ENCODE measurements around the gene ELP2.

The ELP2 gene

DNA sequence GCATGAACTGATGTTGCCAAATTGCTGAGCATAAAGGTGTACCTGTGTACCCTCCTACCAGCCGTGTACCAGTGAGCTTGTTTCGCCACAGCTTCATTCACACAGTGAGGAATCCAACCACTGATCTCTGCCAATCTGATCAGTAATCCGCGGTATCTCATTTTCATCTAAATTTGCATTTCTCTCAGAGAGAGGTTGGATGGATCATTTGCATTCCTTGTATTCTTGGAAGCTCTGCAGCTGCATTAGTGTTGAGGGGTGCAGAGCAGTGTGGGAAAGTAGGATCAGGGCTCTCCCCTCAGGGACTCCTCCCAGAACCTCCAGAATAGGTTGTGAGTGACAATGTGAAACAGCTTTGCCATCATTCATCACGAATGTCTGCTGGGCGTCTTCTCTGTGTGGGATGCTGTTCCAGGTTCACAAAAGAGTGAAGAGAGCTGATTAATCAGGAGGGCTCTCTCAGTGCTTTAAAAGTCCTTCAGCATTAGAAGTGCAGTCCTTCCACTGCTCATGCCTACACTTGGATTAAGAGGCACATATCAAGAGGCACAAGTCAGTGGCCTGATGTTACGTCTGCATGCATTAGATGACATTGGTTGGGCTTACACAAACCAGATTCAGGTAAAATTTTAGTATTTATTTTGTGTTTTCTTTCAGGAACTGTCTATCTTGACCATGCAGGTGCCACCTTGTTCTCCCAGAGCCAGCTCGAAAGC lies 65.1 kb downstream of the ELP2 start:
- H3K27me3 ChIP-seq (ENCODE audit: control insufficient read depth in 2 of 2, insufficient read depth in 2 of 2, low read length in 2 of 2): no peaks in the 10 kb centered on the region
- no peak overlapping the region for H3K9ac ChIP-seq (ENCODE audit: low read depth in 1 of 2, low read length in 2 of 2)
- no peak overlapping the region for H3K27ac ChIP-seq (ENCODE audit: low read depth in 2 of 2, low read length in 2 of 2)
- H3K36me3 ChIP-seq (ENCODE audit: control insufficient read depth in 2 of 2, insufficient read depth in 2 of 2, low read length in 2 of 2): no peaks in the 10 kb centered on the region
- H3K4me1 ChIP-seq (ENCODE audit: control insufficient read depth in 2 of 2, insufficient read depth in 2 of 2, low read length in 2 of 2): no peaks in the 10 kb centered on the region
- no peak overlapping the region for H3K4me3 ChIP-seq (ENCODE audit: low read length in 2 of 2)
- H3K9me3 ChIP-seq (ENCODE audit: control insufficient read depth in 2 of 2, low read length in 2 of 2): no peaks in the 10 kb centered on the region

- Histone ChIP-seq H3K27me3 (ENCODE audit: control insufficient read depth in 2 of 2, insufficient read depth in 2 of 2, low read length in 2 of 2) (no peaks in the 10 kb centered on the region), H3K9ac (ENCODE audit: low read depth in 1 of 2, low read length in 2 of 2) (no peak overlapping the region), H3K4me1 (ENCODE audit: control insufficient read depth in 2 of 2, insufficient read depth in 2 of 2, low read length in 2 of 2) (no peaks in the 10 kb centered on the region)
These were observed 65.9 kb downstream of the ELP2 start for GRCh38 chr18:36195427-36196122.

DNA sequence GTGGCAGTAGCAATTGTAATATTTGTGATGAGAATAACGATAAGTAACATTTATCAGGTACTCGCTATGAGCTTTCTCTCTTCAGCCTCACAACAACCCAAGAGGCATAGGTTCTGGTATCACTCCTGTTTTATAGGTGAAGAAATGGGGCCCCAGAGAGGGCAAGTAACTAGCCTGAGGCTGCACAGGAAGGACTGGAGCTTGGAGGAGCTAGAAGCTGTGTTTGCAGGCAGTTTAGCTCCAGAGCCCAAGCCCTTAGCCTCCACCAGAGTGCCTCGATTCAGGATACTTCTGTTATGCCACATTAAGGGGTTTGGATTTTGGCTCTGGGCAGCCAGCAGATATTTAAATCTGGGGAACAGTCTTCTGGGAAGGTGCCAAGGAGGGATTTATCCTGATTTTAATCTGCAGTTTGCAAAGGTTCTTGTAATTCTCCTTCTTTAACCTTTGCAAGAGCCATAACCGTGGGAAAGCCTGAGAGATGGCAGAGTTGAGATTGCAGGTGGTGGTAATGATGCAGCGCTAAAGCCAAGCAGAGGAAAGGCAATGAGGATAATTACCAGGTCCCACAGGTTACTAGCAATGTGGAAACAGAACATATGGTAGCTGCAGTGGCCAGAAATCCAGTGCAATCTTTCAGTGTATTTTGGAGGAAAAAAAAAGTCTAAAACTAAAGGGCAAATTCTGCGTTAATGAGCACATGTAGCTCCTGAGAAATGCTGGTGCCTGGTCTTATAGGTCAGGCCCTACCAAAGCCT lies 66.7 kb downstream of the ELP2 start:
- Histone ChIP-seq H3K9me3 (ENCODE audit: control insufficient read depth in 2 of 2, low read length in 2 of 2) (no peaks in the 10 kb centered on the region), H3K9ac (ENCODE audit: low read depth in 1 of 2, low read length in 2 of 2) (no peak overlapping the region), H3K4me3 (ENCODE audit: low read length in 2 of 2) (no peak overlapping the region), H3K27ac (ENCODE audit: low read depth in 2 of 2, low read length in 2 of 2) (no peak overlapping the region), H3K36me3 (ENCODE audit: control insufficient read depth in 2 of 2, insufficient read depth in 2 of 2, low read length in 2 of 2) (no peaks in the 10 kb centered on the region), H3K27me3 (ENCODE audit: control insufficient read depth in 2 of 2, insufficient read depth in 2 of 2, low read length in 2 of 2) (no peaks in the 10 kb centered on the region), H3K4me1 (ENCODE audit: control insufficient read depth in 2 of 2, insufficient read depth in 2 of 2, low read length in 2 of 2) (no peaks in the 10 kb centered on the region)

More at GRCh38 chr18:36195427-36196122, 65.9 kb downstream of the ELP2 start:
- no peak overlapping the region for H3K27ac ChIP-seq (ENCODE audit: low read depth in 2 of 2, low read length in 2 of 2)
- H3K4me3 ChIP-seq (ENCODE audit: low read length in 2 of 2): no peak overlapping the region
- no peaks in the 10 kb centered on the region for H3K9me3 ChIP-seq (ENCODE audit: control insufficient read depth in 2 of 2, low read length in 2 of 2)
- H3K36me3 ChIP-seq (ENCODE audit: control insufficient read depth in 2 of 2, insufficient read depth in 2 of 2, low read length in 2 of 2): no peaks in the 10 kb centered on the region

GRCh38 chr18:36197511-36198166 lies 67.9 kb downstream of the ELP2 start:
- Histone ChIP-seq H3K27ac (ENCODE audit: low read depth in 2 of 2, low read length in 2 of 2) (no peak overlapping the region), H3K27me3 (ENCODE audit: control insufficient read depth in 2 of 2, insufficient read depth in 2 of 2, low read length in 2 of 2) (no peaks in the 10 kb centered on the region), H3K36me3 (ENCODE audit: control insufficient read depth in 2 of 2, insufficient read depth in 2 of 2, low read length in 2 of 2) (no peaks in the 10 kb centered on the region), H3K4me1 (ENCODE audit: control insufficient read depth in 2 of 2, insufficient read depth in 2 of 2, low read length in 2 of 2) (no peaks in the 10 kb centered on the region), H3K9me3 (ENCODE audit: control insufficient read depth in 2 of 2, low read length in 2 of 2) (no peaks in the 10 kb centered on the region), H3K9ac (ENCODE audit: low read depth in 1 of 2, low read length in 2 of 2) (no peak overlapping the region), H3K4me3 (ENCODE audit: low read length in 2 of 2) (no peak overlapping the region)

DNA sequence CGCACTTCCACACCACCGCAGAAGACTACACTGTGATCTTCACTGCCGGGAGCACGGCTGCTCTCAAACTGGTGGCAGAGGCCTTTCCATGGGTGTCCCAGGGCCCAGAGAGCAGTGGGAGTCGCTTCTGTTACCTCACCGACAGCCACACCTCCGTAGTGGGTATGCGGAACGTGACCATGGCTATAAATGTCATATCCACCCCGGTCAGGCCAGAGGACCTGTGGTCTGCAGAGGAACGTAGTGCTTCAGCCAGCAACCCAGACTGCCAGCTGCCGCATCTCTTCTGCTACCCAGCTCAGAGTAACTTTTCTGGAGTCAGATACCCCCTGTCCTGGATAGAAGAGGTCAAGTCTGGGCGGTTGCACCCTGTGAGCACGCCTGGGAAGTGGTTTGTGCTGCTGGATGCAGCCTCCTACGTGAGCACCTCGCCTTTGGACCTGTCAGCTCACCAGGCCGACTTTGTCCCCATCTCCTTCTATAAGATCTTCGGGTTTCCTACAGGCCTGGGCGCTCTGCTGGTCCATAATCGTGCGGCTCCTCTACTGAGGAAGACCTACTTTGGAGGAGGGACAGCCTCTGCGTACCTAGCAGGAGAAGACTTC lies 70.1 kb downstream of the ELP2 start:
- Histone ChIP-seq H3K9ac (ENCODE audit: low read depth in 1 of 2, low read length in 2 of 2) (no peak overlapping the region), H3K4me3 (ENCODE audit: low read length in 2 of 2) (no peak overlapping the region), H3K27me3 (ENCODE audit: control insufficient read depth in 2 of 2, insufficient read depth in 2 of 2, low read length in 2 of 2) (no peaks in the 10 kb centered on the region), H3K27ac (ENCODE audit: low read depth in 2 of 2, low read length in 2 of 2) (no peak overlapping the region), H3K9me3 (ENCODE audit: control insufficient read depth in 2 of 2, low read length in 2 of 2) (no peaks in the 10 kb centered on the region), H3K36me3 (ENCODE audit: control insufficient read depth in 2 of 2, insufficient read depth in 2 of 2, low read length in 2 of 2) (no peaks in the 10 kb centered on the region), H3K4me1 (ENCODE audit: control insufficient read depth in 2 of 2, insufficient read depth in 2 of 2, low read length in 2 of 2) (no peaks in the 10 kb centered on the region)

GRCh38 chr18:36200354-36200771 lies 70.7 kb downstream of the ELP2 start:
- Histone ChIP-seq H3K4me1 (ENCODE audit: control insufficient read depth in 2 of 2, insufficient read depth in 2 of 2, low read length in 2 of 2) (no peaks in the 10 kb centered on the region), H3K27ac (ENCODE audit: low read depth in 2 of 2, low read length in 2 of 2) (no peak overlapping the region), H3K4me3 (ENCODE audit: low read length in 2 of 2) (no peak overlapping the region), H3K9me3 (ENCODE audit: control insufficient read depth in 2 of 2, low read length in 2 of 2) (no peaks in the 10 kb centered on the region), H3K9ac (ENCODE audit: low read depth in 1 of 2, low read length in 2 of 2) (no peak overlapping the region), H3K36me3 (ENCODE audit: control insufficient read depth in 2 of 2, insufficient read depth in 2 of 2, low read length in 2 of 2) (no peaks in the 10 kb centered on the region), H3K27me3 (ENCODE audit: control insufficient read depth in 2 of 2, insufficient read depth in 2 of 2, low read length in 2 of 2) (no peaks in the 10 kb centered on the region)

DNA sequence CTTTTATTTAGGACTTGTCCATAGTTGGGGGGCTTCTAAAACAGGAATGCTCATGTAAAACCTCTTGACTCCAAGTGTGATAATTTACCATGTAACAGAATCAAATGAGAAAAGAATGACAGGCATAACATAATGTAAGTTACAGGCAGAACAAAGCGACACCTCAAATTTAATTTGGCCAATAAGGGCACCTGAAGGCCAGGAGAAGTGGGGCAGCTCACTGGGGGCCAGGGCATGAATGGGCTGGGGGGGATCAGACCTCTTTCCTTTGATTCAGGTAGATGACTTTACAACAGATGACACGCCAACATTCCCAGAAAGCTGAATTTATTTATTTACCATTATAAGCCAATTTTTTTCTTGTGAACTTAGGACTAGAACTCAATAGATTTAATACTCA lies 72.1 kb downstream of the ELP2 start:
- Histone ChIP-seq H3K4me3 (ENCODE audit: low read length in 2 of 2) (no peak overlapping the region), H3K36me3 (ENCODE audit: control insufficient read depth in 2 of 2, insufficient read depth in 2 of 2, low read length in 2 of 2) (no peaks in the 10 kb centered on the region), H3K27me3 (ENCODE audit: control insufficient read depth in 2 of 2, insufficient read depth in 2 of 2, low read length in 2 of 2) (no peaks in the 10 kb centered on the region), H3K4me1 (ENCODE audit: control insufficient read depth in 2 of 2, insufficient read depth in 2 of 2, low read length in 2 of 2) (no peaks in the 10 kb centered on the region), H3K9ac (ENCODE audit: low read depth in 1 of 2, low read length in 2 of 2) (no peak overlapping the region), H3K9me3 (ENCODE audit: control insufficient read depth in 2 of 2, low read length in 2 of 2) (no peaks in the 10 kb centered on the region), H3K27ac (ENCODE audit: low read depth in 2 of 2, low read length in 2 of 2) (no peak overlapping the region)

- H3K4me3 ChIP-seq (ENCODE audit: low read length in 2 of 2): no peak overlapping the region
- H3K27ac ChIP-seq (ENCODE audit: low read depth in 2 of 2, low read length in 2 of 2): no peak overlapping the region
- no peak overlapping the region for H3K9ac ChIP-seq (ENCODE audit: low read depth in 1 of 2, low read length in 2 of 2)
- H3K4me1 ChIP-seq (ENCODE audit: control insufficient read depth in 2 of 2, insufficient read depth in 2 of 2, low read length in 2 of 2): no peaks in the 10 kb centered on the region
- H3K9me3 ChIP-seq (ENCODE audit: control insufficient read depth in 2 of 2, low read length in 2 of 2): no peaks in the 10 kb centered on the region
- H3K27me3 ChIP-seq (ENCODE audit: control insufficient read depth in 2 of 2, insufficient read depth in 2 of 2, low read length in 2 of 2): no peaks in the 10 kb centered on the region
- H3K36me3 ChIP-seq (ENCODE audit: control insufficient read depth in 2 of 2, insufficient read depth in 2 of 2, low read length in 2 of 2): no peaks in the 10 kb centered on the region
These were observed 73.7 kb downstream of the ELP2 start for GRCh38 chr18:36203360-36203895.

GRCh38 chr18:36205166-36205565 lies 75.5 kb downstream of the ELP2 start:
- H3K9ac ChIP-seq (ENCODE audit: low read depth in 1 of 2, low read length in 2 of 2): no peak overlapping the region
- H3K36me3 ChIP-seq (ENCODE audit: control insufficient read depth in 2 of 2, insufficient read depth in 2 of 2, low read length in 2 of 2): no peaks in the 10 kb centered on the region
- H3K27ac ChIP-seq (ENCODE audit: low read depth in 2 of 2, low read length in 2 of 2): no peak overlapping the region
- H3K27me3 ChIP-seq (ENCODE audit: control insufficient read depth in 2 of 2, insufficient read depth in 2 of 2, low read length in 2 of 2): no peaks in the 10 kb centered on the region
- no peak overlapping the region for H3K4me3 ChIP-seq (ENCODE audit: low read length in 2 of 2)
- no peaks in the 10 kb centered on the region for H3K4me1 ChIP-seq (ENCODE audit: control insufficient read depth in 2 of 2, insufficient read depth in 2 of 2, low read length in 2 of 2)
- no peaks in the 10 kb centered on the region for H3K9me3 ChIP-seq (ENCODE audit: control insufficient read depth in 2 of 2, low read length in 2 of 2)
